OCI-LY7 (cell line): ENCODE results near the gene HYAL1.

Source experiments
- CTCF ChIP-seq: fragments of 200-600 bp; sonication (generic); conservative IDR thresholded peaks from 2 replicates; pipeline ENCODE4 v1.5.1; 2014; ENCODE audit warnings: mild to moderate bottlenecking, antibody characterized with exemption, low read length, moderate library complexity, mixed read lengths
- EZH2phosphoT487 ChIP-seq: fragments of 200-600 bp; sonication (generic); IDR thresholded peaks from 2 replicates; pipeline ENCODE4 v1.6.1; 2018; ENCODE audit warnings: low read depth, borderline replicate concordance, mild to moderate bottlenecking, mixed run types, antibody characterized with exemption, low read length, moderate library complexity, mixed read lengths

DNA sequence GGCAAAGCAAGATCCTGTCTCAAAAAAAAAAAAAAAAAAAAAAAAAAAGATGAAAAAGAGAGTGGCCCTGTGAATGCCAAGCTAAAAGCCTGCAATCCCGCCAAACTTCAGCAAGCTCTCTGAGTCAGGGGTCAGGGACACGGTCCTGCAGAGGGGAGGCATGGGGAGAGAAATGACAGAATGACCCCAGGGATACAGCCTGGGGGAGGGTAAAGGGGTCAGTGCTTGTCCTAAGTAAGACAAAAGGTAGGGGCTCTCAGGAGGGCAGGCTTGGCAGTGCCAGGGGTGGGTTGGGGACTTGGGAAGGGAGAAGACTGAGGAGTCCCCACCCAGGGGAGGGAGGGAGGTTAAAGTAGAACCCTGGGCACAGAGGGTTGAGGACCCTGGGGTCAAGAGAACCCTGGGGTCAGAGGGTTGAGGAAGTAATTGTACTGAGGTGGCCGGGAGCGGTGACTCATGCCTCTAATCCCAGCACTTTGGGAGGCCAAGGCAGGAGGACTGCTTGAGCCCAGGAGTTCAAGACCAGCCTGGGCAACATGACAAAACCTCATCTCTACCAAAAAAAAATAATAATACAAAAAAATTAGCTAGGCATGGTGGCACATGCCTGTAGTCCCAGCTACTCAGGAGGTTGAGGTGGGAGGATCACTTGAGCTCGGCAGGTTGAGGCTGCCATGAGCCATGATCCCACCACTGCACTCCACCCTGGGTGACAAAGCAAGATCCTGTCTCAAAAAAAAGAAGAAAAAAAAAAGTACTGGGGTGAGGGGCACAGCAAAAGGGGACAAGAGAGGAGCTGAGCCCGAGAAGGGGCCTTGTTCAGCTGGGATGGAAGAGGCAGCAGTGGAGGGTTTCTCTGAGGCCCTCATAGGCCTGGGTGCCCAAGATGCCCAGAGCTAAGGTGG, 39.6 kb downstream of the HYAL1 start:
- TF ChIP-seq CTCF (no peak), EZH2phosphoT487 (no peak)
